Cardiac fibroblast (primary cell): Measurements from ENCODE around the gene C2CD4B.

Experiments
- DNase-seq, 2 donors: peaks; one replicate each; pipeline versions ENCODE4 v3.0.0 to v3.0.0-alpha.2; 2010; ENCODE audit warnings: low read depth in 2 of 2
- H3K4me3 ChIP-seq, 2 donors: replicated peaks in 1 of 2; 1 replicate in 1 of 2; 2 replicates in 1 of 2; pipeline ENCODE4 v1.5.1; 2011; ENCODE audit warnings: low read depth in 2 of 2, low read length in 2 of 2, mild to moderate bottlenecking in 2 of 2, moderate library complexity in 1 of 2
- TF ChIP-seq, protein P1 (sequence below): IDR thresholded peaks from one replicate; pipeline ENCODE4 v1.5.1; 2011; ENCODE audit warnings: low read depth, mild to moderate bottlenecking, low read length, inconsistent platforms

Gene C2CD4B

DNA sequence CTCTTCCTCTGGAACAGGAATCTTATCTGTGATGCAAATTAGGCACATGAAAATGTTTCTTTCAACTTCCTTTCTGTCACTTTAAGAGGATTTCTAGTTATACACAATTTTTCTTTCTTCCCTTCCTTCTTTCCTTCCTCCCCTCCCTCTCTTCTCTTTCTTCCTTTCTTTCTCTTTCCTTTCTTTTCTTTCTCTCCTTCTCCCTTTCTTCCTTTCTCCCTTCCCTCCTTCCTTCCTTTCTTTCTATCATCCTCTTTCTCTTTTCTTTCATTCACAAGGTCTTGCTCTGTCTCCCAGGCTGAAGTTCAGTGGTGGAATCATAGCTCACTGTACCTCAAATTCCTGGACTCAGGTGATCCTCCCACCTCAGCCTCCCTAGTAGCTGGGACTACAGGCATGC lies 18.0 kb upstream of the C2CD4B start:
- no peak for DNase-seq
- H3K4me3 ChIP-seq: no peak overlapping the region
- TF ChIP-seq, protein P1, sequence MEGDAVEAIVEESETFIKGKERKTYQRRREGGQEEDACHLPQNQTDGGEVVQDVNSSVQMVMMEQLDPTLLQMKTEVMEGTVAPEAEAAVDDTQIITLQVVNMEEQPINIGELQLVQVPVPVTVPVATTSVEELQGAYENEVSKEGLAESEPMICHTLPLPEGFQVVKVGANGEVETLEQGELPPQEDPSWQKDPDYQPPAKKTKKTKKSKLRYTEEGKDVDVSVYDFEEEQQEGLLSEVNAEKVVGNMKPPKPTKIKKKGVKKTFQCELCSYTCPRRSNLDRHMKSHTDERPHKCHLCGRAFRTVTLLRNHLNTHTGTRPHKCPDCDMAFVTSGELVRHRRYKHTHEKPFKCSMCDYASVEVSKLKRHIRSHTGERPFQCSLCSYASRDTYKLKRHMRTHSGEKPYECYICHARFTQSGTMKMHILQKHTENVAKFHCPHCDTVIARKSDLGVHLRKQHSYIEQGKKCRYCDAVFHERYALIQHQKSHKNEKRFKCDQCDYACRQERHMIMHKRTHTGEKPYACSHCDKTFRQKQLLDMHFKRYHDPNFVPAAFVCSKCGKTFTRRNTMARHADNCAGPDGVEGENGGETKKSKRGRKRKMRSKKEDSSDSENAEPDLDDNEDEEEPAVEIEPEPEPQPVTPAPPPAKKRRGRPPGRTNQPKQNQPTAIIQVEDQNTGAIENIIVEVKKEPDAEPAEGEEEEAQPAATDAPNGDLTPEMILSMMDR: no peak

DNA sequence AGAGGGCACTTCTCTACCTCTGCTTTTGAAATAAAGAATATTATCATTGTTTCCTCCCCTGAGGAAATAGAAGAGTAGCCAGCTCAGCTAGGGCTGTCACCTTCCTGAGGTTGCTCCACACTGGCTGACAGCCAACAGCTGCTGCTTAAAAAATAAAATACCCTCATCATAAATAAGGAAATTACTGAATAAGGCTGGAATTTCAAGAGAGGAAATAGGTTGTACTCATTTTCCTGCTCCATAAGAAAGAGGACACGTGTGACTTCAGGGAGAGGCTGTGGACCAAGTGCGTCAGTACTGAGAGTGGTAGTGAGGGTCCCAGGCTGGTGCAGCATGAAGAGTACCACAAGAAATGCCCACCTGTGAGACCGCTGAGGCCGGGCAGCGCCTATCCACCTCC lies 8.1 kb upstream of the C2CD4B start:
- H3K4me3 ChIP-seq: no peak overlapping the region
- peak; percentile 85 to 92 for DNase-seq
- TF ChIP-seq, protein P1: no peak

DNA sequence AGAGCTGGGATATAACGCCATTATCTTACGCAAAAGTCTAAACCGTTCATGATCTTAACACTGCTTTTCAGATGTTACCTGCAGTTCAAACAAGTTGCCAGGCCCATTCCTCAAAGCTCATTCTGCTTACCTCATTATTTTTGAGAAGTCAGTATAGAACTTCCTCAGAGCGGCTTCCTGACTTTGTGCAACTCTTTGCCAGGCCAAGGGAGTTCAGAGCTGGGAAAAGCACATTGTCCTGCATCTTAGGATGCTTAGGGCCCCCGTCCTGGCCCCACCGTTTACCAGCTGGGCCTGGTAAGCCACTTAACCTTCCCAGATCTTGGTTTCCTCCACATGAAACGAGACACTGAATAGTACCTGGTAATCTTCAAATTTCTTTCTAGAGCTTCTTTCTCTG lies 6.8 kb upstream of the C2CD4B start:
- TF ChIP-seq, protein P1: no peak
- no peak overlapping the region for H3K4me3 ChIP-seq
- DNase-seq: no peak

DNA sequence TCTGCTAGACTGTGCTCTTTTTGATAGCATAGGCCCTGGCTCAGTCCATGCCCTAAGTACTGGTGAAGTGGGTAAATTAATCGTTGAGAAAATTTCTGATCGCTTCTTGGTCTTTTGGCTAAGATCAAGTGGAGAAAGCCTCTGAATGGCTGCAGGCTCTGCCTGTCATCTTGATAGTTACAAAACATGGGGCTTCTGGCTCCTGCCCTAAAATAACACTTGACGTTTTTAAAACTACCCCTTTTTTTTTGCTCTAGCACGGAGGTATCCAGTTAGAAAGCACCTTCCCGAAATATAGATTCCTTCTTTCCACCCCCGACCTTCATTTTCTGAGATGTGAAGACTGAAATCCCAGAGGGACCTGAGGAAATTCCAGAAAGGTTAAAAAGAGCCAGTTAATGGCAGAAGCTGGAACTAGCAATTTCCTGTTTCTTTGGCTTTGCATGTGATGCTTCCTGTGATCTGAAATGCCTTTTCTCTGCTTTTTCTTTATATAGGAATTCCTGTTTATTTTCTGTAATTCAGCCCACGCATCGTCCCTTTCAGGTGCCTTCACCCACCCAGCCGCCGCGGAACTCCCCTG lies 799 bp upstream of the C2CD4B start:
- peak; percentile 66 to 71 for DNase-seq
- TF ChIP-seq, protein P1: no peak
- no peak overlapping the region for H3K4me3 ChIP-seq

DNA sequence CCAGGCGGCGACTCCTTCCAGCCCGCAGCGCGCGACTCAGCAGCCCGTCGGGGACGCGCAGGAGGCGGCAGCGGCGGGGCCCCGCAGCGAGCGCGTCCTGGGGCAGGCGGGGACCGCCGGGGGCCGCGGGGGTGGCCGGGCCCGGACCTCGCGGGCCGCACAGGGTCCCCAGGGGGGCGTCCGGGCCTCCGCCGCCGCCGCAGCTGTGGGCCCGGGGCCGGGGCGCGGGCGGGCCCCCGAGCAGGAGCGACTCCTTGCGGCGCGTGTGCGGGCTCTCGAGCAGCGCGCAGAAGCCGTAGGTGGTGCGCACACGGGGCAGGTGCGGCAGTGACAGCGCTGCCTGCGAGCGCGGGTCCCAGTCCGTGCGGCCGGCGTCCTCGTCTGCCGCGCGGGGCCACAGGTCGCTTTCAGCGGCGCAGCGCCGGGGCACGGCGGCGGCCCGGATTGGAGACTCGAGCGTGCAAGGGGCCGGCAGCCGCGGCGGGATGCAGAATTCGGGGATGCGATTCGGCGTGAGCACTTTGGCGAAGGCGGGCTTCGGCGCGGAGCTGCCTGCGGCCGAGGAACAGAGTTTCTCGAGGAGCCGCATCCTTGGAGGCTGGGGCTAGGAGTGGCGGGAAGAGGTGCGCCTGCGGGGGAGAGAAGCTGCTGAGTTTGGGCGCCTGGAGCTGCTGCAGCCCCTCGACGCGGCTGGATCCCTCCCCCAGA lies 535 bp downstream of the C2CD4B start:
- DNase-seq: peak; percentile 12 to 32
- peak overlapping the region; percentile 44 to 51 for H3K4me3 ChIP-seq

DNA sequence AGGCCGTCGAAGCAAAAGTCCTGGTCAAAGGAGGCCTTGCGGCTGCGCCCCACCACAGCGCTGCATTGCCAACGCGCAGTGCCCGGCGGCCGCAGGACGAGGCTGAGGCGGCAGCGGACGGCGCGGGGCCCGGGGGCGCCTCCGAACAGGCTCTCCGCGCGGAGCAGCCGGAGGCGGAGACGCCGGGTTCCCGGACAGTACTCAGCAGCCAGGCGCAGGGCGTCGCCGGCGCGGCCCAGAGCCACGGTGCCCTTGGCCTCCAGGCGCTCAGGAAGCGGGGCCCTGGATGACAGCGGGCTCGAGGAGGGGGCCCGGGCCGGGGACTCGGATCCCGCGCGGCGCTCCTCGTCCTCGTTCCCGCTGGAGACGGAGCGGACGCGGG lies 1.1 kb downstream of the C2CD4B start:
- peak overlapping the region; percentile 13 to 44 for H3K4me3 ChIP-seq
- TF ChIP-seq, protein P1: no peak
- peak; percentile 17 to 23 for DNase-seq

More for the DNA sequence above, 535 bp downstream of the C2CD4B start:
- TF ChIP-seq, protein P1: no peak
